Activated CD8-positive, alpha-beta T cell treated with anti-CD3 and anti-CD28 coated beads for 36 hours (primary cell): ENCODE data around the gene SUMO3. TPM values are rescaled to one million over a fixed set of nuclear protein-coding genes. Genes with fewer than 3 reads are reported as not detected.

Experiments used
- ATAC-seq: fragments of 200-7000 bp; cut with Tn5 transposase; one replicate; pipeline ENCODE4 v1.10.0; 2021; ENCODE audit warnings: mild to moderate bottlenecking, moderate library complexity
- CTCF ChIA-PET: fragments of 350-600 bp; sonication (Branson Sonifier 250); formaldehyde crosslinking; loops from one replicate; lab custom pipeline; 2021; ENCODE audit warnings: antibody characterized with exemption; lab: Charles Lee
- POLR2A ChIA-PET: fragments of 350-600 bp; sonication (Branson Sonifier 250); formaldehyde crosslinking; loops from one replicate; lab custom pipeline; 2021; ENCODE audit warnings: antibody characterized with exemption; lab: Charles Lee
- DNase-seq: peaks from one replicate; pipeline ENCODE4 v3.0.0-alpha.2; 2020
- H3K27ac Mint-ChIP-seq: one replicate; pipeline ENCODE4 v1.8.0; 2021; ENCODE audit warnings: mild to moderate bottlenecking, mixed read lengths
- H3K27me3 Mint-ChIP-seq: one replicate; pipeline ENCODE4 v1.8.0; 2021; ENCODE audit warnings: mixed read lengths
- H3K36me3 Mint-ChIP-seq: one replicate; pipeline ENCODE4 v1.8.0; 2021; ENCODE audit warnings: low read depth, mixed read lengths
- H3K4me1 Mint-ChIP-seq: one replicate; pipeline ENCODE4 v1.8.0; 2021; ENCODE audit warnings: low read depth, mixed read lengths
- H3K4me3 Mint-ChIP-seq: one replicate; pipeline ENCODE4 v1.8.0; 2021; ENCODE audit warnings: mild to moderate bottlenecking, moderate library complexity, mixed read lengths
- H3K9me3 Mint-ChIP-seq: one replicate; pipeline ENCODE4 v1.8.0; 2021; ENCODE audit warnings: mixed read lengths
- intact Hi-C: fragments of 100-400 bp; cut with micrococcal nuclease; formaldehyde crosslinking; loops from one replicate; pipeline ENCODE4 v1.10.0; 2022
- total RNA-seq, 2 experiments: library from RNA; stranded (reverse); gene quantifications; one replicate each; pipeline ENCODE4 v1.2.3, GENCODE V29; 2021
- TF ChIP-seq, protein P1 (sequence below): fragments of 200-600 bp; IDR thresholded peaks from one replicate; pipeline ENCODE4 v1.8.0; 2022; ENCODE audit warnings: antibody characterized with exemption, mild to moderate bottlenecking

Gene SUMO3
- total RNA-seq, 2 experiments from 2014 or later: 69.8 to 72.9 TPM

DNA sequence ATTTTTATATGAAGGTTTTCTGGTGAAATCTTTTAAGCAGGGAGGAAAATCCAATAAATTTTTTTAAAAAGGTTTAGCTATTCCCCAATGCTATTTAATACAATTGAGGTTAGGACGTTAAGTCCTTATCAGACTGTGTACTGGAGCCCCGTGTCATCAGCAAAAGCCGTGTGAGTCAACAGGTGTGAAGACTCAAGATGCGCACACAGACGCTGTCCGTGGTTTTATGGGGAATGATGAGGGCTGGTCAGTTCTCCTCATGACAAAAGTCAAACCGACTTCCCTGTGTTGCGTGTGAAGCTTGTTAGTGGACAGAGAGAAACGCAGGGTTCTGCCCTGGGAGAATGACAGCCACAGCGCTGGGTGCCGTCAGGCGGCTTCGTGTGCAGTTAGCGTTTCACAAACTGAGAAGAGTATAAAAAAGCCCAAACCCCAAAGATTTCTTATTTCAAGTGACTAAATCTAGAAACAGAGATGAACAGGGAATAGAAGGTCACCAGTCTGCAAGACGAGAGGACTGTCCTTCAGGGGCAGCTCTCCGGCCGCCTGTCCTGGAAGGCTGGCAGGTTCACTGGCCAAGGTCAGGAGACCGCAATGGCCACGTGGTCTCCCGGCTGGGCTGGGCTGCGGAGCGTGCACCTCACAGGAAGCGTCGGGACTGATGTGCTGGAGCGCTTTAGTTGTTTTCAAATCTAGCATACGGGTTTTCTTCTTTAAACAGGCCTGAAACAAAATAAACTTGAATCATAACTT is 33.2 kb upstream of the SUMO3 start:
- H3K36me3 Mint-ChIP-seq: peaks cover 40% of the 10 kb centered on the region
- DNase-seq: no peak
- no peaks in the 10 kb centered on the region for H3K27me3 Mint-ChIP-seq
- no peak for ATAC-seq
- intact Hi-C loops: no loop called here
- peak overlapping the region; percentile 38 for H3K27ac Mint-ChIP-seq
- peaks cover 42% of the 10 kb centered on the region for H3K4me1 Mint-ChIP-seq
- ChIA-PET CTCF (interaction anchor here (1.0 to 1.5 kb wide), 2 partner anchors 58 to 287 kb away, joined by 3 read pairs; no protein-coding TSS in a partner anchor), POLR2A (interaction anchor here (0.6 to 1.0 kb wide), 3 partner anchors 22 to 385 kb away, joined by 3 to 5 read pairs (median 3); partner anchors contain the start of gene UBE2G2)
- H3K4me3 Mint-ChIP-seq: no peak overlapping the region
- TF ChIP-seq, protein P1, sequence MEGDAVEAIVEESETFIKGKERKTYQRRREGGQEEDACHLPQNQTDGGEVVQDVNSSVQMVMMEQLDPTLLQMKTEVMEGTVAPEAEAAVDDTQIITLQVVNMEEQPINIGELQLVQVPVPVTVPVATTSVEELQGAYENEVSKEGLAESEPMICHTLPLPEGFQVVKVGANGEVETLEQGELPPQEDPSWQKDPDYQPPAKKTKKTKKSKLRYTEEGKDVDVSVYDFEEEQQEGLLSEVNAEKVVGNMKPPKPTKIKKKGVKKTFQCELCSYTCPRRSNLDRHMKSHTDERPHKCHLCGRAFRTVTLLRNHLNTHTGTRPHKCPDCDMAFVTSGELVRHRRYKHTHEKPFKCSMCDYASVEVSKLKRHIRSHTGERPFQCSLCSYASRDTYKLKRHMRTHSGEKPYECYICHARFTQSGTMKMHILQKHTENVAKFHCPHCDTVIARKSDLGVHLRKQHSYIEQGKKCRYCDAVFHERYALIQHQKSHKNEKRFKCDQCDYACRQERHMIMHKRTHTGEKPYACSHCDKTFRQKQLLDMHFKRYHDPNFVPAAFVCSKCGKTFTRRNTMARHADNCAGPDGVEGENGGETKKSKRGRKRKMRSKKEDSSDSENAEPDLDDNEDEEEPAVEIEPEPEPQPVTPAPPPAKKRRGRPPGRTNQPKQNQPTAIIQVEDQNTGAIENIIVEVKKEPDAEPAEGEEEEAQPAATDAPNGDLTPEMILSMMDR: no peak
- no peaks in the 10 kb centered on the region for H3K9me3 Mint-ChIP-seq

DNA sequence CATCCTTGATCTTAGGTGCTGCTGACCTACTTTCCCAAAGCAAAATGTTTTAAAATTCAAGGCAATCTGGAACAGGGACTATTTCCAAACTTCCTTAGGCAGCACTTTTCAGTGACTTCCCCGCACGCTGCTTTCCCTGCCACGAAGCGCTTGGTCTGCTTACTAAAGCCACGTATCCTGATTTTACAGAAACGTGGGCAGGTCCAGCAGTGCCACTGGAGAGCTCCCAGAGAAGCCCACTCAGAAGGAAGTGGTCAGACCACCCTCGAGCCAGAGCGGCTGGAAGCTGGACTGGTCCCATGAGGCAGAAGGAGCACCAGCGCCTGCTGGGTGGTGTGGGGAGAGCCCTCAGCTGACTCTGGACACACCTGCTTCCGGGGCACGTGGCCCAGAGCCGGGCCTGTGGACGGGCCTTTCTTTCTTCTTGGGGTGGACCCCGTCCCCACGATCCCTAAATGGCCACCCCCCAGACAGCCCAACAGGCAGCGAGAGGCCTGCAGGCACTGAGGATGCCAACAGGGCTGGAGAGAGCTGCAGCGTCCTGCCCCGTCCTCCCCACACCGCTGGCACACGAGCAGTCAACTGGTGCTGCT is 32.4 kb upstream of the SUMO3 start:
- POLR2A ChIA-PET: interaction anchor here (0.6 to 1.0 kb wide), 3 partner anchors 21 to 386 kb away, joined by 3 to 5 read pairs (median 3); partner anchors contain the start of gene UBE2G2
- ATAC-seq (no peak), DNase-seq (no peak)
- no peaks in the 10 kb centered on the region for H3K9me3 Mint-ChIP-seq
- no peak overlapping the region for H3K4me3 Mint-ChIP-seq
- peaks cover 46% of the 10 kb centered on the region for H3K4me1 Mint-ChIP-seq
- intact Hi-C loops: no loop called here
- peaks cover 40% of the 10 kb centered on the region for H3K36me3 Mint-ChIP-seq
- no peak overlapping the region for H3K27ac Mint-ChIP-seq
- H3K27me3 Mint-ChIP-seq: no peaks in the 10 kb centered on the region
- CTCF ChIA-PET: interaction anchor here (1.0 to 1.5 kb wide), 2 partner anchors 57 to 288 kb away, joined by 3 read pairs; no protein-coding TSS in a partner anchor
- TF ChIP-seq, protein P1: no peak

DNA sequence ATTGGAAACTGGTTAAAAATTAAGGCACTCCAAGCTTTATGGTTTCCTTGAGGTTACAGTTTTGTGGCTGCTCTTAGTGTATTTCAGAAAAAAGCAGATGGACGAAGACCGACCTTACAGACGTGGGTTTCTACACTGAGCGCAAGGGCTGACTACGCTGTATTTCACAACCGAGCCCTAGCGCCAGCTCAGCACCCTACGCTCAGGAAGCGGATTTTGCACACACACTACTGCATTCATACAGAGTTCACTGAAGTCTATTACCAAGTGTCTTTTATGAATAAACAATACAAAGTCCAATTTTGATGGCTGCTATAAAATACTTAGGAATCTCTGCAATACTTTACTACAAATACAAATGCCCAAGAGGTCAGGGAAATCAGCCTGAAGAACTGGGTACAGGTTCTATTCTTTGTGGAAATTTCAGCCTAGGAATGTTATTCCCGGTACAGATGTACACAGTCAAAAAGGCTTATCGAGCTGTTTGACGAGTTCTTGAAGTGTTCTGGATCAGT is 31.8 kb upstream of the SUMO3 start:
- DNase-seq: no peak
- Mint-ChIP-seq H3K36me3 (peaks cover 34% of the 10 kb centered on the region), H3K9me3 (no peaks in the 10 kb centered on the region), H3K4me3 (no peak overlapping the region), H3K4me1 (peaks cover 43% of the 10 kb centered on the region), H3K27me3 (no peaks in the 10 kb centered on the region), H3K27ac (no peak overlapping the region)
- ChIA-PET CTCF (interaction anchor here (0.8 kb wide), 1 partner anchor 49 kb away, joined by 4 read pairs; the partner anchor contains the start of gene UBE2G2), POLR2A (no interaction called here)
- intact Hi-C loops: no loop called here
- no peak for ATAC-seq
- TF ChIP-seq, protein P1: no peak

DNA sequence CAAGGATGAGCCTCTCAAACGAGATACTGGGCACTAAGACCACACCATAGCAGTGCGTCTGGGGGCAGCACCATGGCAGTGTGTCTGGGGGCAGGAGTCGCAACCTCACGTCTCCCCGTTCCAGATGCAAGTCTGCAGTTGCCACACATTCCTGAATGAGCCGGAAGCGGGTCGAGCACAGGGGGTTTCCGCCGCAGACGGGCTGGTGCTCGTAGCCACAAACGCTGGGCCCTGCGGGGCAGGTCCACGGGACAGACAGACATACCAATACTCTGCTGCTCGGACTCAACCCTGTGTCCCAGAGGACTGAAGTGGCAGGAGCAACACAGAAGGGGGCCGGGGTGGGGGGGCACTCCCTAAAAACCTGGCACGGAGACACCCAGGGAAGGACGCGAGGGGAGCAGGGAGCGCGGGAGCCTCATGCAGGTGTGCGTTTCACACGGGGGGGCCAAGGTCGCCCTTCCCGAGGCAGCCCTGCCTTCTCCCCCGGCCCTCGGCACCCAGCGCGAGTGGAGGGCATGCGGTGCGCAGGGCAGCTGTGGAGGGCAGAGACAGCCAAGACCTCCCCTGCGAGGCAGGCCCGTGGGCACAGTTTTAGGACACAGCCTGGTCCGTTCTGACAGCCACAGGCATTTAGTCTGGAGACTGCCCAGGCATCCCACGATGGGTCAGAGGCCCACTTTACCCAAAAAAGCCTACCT is 31.1 kb upstream of the SUMO3 start:
- no peaks in the 10 kb centered on the region for H3K27me3 Mint-ChIP-seq
- H3K4me3 Mint-ChIP-seq: no peak overlapping the region
- DNase-seq: no peak

More for the DNA sequence above, 31.1 kb upstream of the SUMO3 start:
- CTCF ChIA-PET: interaction anchor here (0.8 kb wide), 1 partner anchor 48 kb away, joined by 4 read pairs; the partner anchor contains the start of gene UBE2G2
- no peak overlapping the region for H3K27ac Mint-ChIP-seq
- POLR2A ChIA-PET: no interaction called here
- H3K9me3 Mint-ChIP-seq: no peaks in the 10 kb centered on the region
- no peak for ATAC-seq
- peaks cover 36% of the 10 kb centered on the region for H3K4me1 Mint-ChIP-seq
- peaks cover 27% of the 10 kb centered on the region for H3K36me3 Mint-ChIP-seq
- TF ChIP-seq, protein P1: no peak
- intact Hi-C loops: no loop called here
